MCF 10A (cell line): ENCODE data around the gene DSTN. TPM values are rescaled to one million over a fixed set of nuclear protein-coding genes. Genes with fewer than 3 reads are reported as not detected.

Source experiments
- BruUV-seq: library from RNA; stranded (reverse); fragments of 400-500 nt; replicated peaks from 2 replicates; lab custom pipeline; 2021; lab: Mats Ljungman, UMichigan
- CTCF ChIA-PET: fragments of 300-600 bp; sonication (Branson Sonifier 250); formaldehyde crosslinking; extraction: SDS; loops from one replicate; lab custom pipeline; 2021; ENCODE audit warnings: antibody characterized with exemption, inconsistent platforms; lab: Yijun Ruan, JAX
- POLR2A ChIA-PET: fragments of 300-600, 350-650 bp; sonication (Branson Sonifier 250); formaldehyde crosslinking; extraction: SDS; loops from one replicate; lab custom pipeline; 2020; ENCODE audit warnings: antibody characterized with exemption, inconsistent platforms; lab: Yijun Ruan, JAX
- DNase-seq: peaks from one replicate; pipeline ENCODE4 v3.0.0-alpha.2; 2018; ENCODE audit not compliant: unreplicated experiment
- H3K27ac Mint-ChIP-seq: one replicate; pipeline ENCODE4 v1.8.0; 2022; ENCODE audit warnings: mild to moderate bottlenecking, low read depth, mixed read lengths; ENCODE audit not compliant: unreplicated experiment
- H3K27me3 Mint-ChIP-seq: one replicate; pipeline ENCODE4 v1.8.0; 2022; ENCODE audit warnings: mixed read lengths; ENCODE audit not compliant: insufficient read depth, unreplicated experiment
- H3K36me3 Mint-ChIP-seq: one replicate; pipeline ENCODE4 v1.8.0; 2022; ENCODE audit warnings: mild to moderate bottlenecking, moderate library complexity, mixed read lengths; ENCODE audit not compliant: insufficient read depth, unreplicated experiment
- H3K4me1 Mint-ChIP-seq: one replicate; pipeline ENCODE4 v1.8.0; 2022; ENCODE audit warnings: mixed read lengths; ENCODE audit not compliant: insufficient read depth, unreplicated experiment
- H3K4me3 Mint-ChIP-seq: one replicate; pipeline ENCODE4 v1.8.0; 2022; ENCODE audit warnings: mild to moderate bottlenecking, moderate library complexity, mixed read lengths; ENCODE audit not compliant: unreplicated experiment
- H3K9me3 Mint-ChIP-seq: one replicate; pipeline ENCODE4 v1.8.0; 2022; ENCODE audit warnings: mixed read lengths; ENCODE audit not compliant: unreplicated experiment
- CTCF ChIP-seq: fragments of 200-600 bp; IDR thresholded peaks from one replicate; pipeline ENCODE4 v1.8.0; 2022; ENCODE audit warnings: antibody characterized with exemption, mild to moderate bottlenecking; ENCODE audit not compliant: unreplicated experiment
- intact Hi-C: fragments of 100-400 bp; cut with micrococcal nuclease; formaldehyde crosslinking; loops from 2 replicates; pipeline ENCODE4 v1.14.1; 2022
- total RNA-seq: library from RNA; stranded (reverse); gene quantifications from 2 replicates; pipeline ENCODE4 v1.2.3, GENCODE V29; 2022

Gene DSTN
- total RNA-seq, 1 experiment from 2014 or later: 280 TPM

GRCh38 chr20:17537959-17538358, 31.9 kb upstream of the DSTN start:
- H3K36me3 Mint-ChIP-seq: no peaks in the 10 kb centered on the region
- H3K4me1 Mint-ChIP-seq: peaks cover 27% of the 10 kb centered on the region
- DNase-seq: no peak
- ChIA-PET POLR2A (interaction anchor here (0.6 to 9.9 kb wide), 4 partner anchors 22 to 138 kb away, joined by 3 to 214 read pairs (median 22); partner anchors contain the start of gene DSTN), CTCF (interaction anchor here (0.7 to 3.1 kb wide), 3 partner anchors 34 to 361 kb away, joined by 3 to 34 read pairs (median 16); partner anchors contain the start of gene DSTN)
- TF ChIP-seq CTCF: no peak
- H3K9me3 Mint-ChIP-seq: no peaks in the 10 kb centered on the region
- no TSS peak for BruUV-seq
- intact Hi-C loops: loop anchor here (1.0 to 10.0 kb wide), 7 partner anchors 32 to 457 kb away; partner anchors contain the start of genes DSTN and RRBP1
- no peak overlapping the region for H3K27ac Mint-ChIP-seq
- no peaks in the 10 kb centered on the region for H3K27me3 Mint-ChIP-seq
- H3K4me3 Mint-ChIP-seq: no peak overlapping the region

DNA sequence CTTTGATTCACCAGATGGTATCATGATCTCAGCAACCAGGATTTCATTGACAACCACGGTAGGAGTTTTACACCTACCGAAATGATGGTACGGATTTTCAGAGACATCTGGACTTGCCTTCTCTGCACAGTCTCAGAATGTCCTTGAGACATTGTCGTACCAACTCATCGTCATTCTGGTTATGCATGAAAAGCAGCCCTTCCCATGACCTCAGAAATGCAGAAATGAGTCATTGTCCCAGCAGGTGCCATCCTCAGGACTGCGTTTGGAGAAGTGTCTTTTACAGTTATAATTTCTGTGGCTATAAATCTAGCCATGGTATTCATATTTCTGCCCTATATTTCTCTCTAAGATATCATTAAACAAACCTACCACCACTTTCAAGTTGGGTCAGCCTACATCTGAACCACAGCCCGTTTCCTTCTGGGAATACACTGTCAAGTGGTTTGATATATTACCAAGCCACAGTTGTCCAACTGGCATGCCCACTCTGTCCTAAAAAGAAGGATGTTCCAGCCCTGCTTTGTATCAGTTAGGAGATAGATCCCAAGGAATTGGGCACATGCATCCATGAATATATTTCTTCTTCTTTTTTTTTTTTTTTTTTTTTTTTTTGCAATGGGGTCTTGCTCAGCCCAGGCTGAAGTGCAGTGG, 31.2 kb upstream of the DSTN start:
- intact Hi-C loops: loop anchor here (10.0 kb wide), 1 partner anchor 456 kb away; no protein-coding TSS in a partner anchor
- POLR2A ChIA-PET: interaction anchor here (7.2 to 9.9 kb wide), 2 partner anchors 21 to 33 kb away, joined by 214 to 348 read pairs; partner anchors contain the start of gene DSTN
- Mint-ChIP-seq H3K27ac (no peak overlapping the region), H3K27me3 (no peaks in the 10 kb centered on the region), H3K36me3 (no peaks in the 10 kb centered on the region), H3K9me3 (no peaks in the 10 kb centered on the region), H3K4me3 (no peak overlapping the region), H3K4me1 (peaks cover 34% of the 10 kb centered on the region)
- CTCF ChIA-PET: interaction anchor here (0.6 to 7.9 kb wide), 8 partner anchors 9 to 458 kb away, joined by 3 to 75 read pairs (median 20); partner anchors contain the start of gene DSTN
- no TSS peak for BruUV-seq
- TF ChIP-seq CTCF: no peak
- DNase-seq: no peak

GRCh38 chr20:17541596-17541995, 28.3 kb upstream of the DSTN start:
- ChIA-PET POLR2A (interaction anchor here (0.5 to 9.9 kb wide), 25 partner anchors 9 to 965 kb away, joined by 3 to 348 read pairs (median 4); partner anchors contain the start of genes BFSP1, DSTN and RRBP1), CTCF (interaction anchor here (0.5 to 7.9 kb wide), 23 partner anchors 9 to 737 kb away, joined by 3 to 75 read pairs (median 5); partner anchors contain the start of gene DSTN)
- H3K27ac Mint-ChIP-seq: no peak overlapping the region
- intact Hi-C loops: no loop called here
- H3K9me3 Mint-ChIP-seq: no peaks in the 10 kb centered on the region
- no TSS peak for BruUV-seq
- no peaks in the 10 kb centered on the region for H3K27me3 Mint-ChIP-seq
- no peak for TF ChIP-seq CTCF
- no peak overlapping the region for H3K4me3 Mint-ChIP-seq
- peaks cover 35% of the 10 kb centered on the region for H3K4me1 Mint-ChIP-seq
- no peak for DNase-seq
- no peaks in the 10 kb centered on the region for H3K36me3 Mint-ChIP-seq

- intact Hi-C loops: loop anchor here (1.0 kb wide), 2 partner anchors 16 to 27 kb away; no protein-coding TSS in a partner anchor
- ChIA-PET CTCF (interaction anchor here (0.5 to 7.9 kb wide), 21 partner anchors 9 to 737 kb away, joined by 3 to 75 read pairs (median 5); partner anchors contain the start of gene DSTN), POLR2A (interaction anchor here (0.5 to 9.9 kb wide), 29 partner anchors 9 to 964 kb away, joined by 3 to 348 read pairs (median 4); partner anchors contain the start of genes BFSP1, DSTN and RRBP1)
- no TSS peak for BruUV-seq
- no peaks in the 10 kb centered on the region for H3K36me3 Mint-ChIP-seq
- peaks cover 31% of the 10 kb centered on the region for H3K4me1 Mint-ChIP-seq
- H3K27ac Mint-ChIP-seq: no peak overlapping the region
- no peaks in the 10 kb centered on the region for H3K27me3 Mint-ChIP-seq
- H3K4me3 Mint-ChIP-seq: no peak overlapping the region
- no peak for TF ChIP-seq CTCF
- H3K9me3 Mint-ChIP-seq: no peaks in the 10 kb centered on the region
- DNase-seq: peak; percentile 94
Observed at GRCh38 chr20:17541996-17542395, 27.9 kb upstream of the DSTN start.
